T-helper 9 cell (primary cell): Measurements from ENCODE around the gene GABBR2.

Source experiments
- DNase-seq: peaks from one replicate; pipeline ENCODE4 v3.0.0-alpha.2; 2020

The GABBR2 gene

DNA sequence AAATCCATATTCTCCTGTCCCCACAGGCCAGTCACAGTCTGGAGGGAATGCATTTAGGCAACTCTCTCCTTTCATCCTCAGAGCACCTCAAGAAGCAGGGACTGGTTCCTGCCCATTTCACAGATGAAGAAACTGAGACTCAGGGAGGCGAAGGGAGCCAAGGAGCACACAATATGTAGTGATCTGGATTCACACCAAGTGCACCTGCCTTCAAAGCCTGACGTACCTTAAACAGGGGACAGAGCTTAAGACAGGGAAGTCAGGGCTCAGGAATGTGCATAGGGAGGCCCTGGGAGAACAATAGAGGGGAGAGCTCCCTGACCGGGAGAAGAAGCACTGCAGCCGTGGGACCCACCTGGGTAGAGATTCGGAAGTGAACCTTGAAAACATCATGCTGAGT is 83.0 kb downstream of the GABBR2 start:
- DNase-seq, result no peak

GRCh38 chr9:98619788-98620187 is 88.9 kb downstream of the GABBR2 start:
- no peak for DNase-seq

GRCh38 chr9:98615633-98616032 is 93.1 kb downstream of the GABBR2 start:
- no peak for DNase-seq

DNA sequence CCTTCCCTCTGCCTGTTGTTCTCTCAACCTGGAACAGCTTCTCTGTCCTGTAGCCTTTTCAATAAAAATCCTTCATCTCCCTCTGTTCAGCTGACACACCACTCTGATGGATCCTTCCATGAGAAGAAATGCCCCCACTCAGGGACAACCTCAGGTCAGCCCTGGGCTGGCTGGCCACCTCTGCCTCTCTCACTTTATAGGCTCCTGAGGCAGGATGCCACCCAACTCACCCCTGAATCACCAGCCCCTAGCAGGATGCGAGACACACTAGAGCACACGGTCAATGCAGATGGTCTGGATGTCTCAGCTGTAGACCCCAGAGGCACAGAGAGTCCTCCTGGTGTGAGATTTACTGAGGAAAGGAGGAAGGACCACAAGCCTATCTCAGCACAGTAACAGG is 93.8 kb downstream of the GABBR2 start:
- DNase-seq, result no peak

DNA sequence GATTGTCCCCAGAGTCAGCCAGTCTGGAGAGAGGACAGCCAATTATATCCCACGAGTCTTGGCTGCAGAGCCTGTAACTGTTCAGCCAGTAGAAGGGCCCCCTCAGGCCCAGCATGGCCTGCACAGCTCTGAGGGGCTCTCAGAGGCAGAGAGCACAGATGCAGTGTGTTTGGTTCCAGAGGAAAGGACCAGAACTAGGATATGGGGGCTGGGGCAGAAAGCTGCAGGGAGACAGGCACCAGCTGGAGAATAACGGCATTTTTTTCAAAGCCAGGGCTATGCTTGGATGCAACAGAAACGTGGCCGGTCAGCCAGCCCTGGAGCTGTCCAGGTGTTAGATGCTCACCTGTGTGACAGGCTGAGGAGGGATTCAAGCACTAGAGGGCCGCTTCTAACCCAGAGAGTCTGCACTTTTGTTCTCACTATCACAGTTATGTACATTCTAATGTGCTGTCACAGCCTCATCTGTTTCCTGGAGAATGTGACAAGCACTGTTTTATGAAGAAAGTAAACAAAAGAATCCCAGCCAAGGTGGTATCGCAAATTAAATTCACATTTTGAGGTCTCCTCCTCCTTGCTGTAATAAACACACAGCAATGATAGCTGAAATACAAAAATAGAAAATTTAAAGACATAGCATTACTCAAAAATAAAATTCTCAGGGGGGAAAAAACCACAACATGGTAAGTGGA is 96.5 kb downstream of the GABBR2 start:
- no peak for DNase-seq

DNA sequence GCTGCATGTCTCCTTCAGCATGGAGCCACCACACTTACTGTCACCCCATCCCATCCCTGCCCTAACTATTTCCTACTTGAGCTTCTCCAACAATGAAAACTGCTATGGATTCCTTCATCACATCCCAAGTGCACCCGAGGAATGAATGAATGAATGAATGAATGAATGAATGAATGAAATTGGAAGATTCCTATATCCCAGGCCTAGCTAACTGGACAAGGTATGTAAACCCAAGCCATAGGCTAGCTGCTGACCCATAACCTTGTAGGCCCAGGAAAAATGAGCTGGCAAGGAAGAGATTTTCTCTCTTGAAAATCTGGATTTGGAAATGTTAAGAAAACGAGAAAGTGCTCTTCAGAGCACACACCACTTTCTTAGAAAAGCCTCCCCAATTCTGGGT is 97.4 kb downstream of the GABBR2 start:
- no peak for DNase-seq

- no peak for DNase-seq
Observed at GRCh38 chr9:98610711-98611110, 98.0 kb downstream of the GABBR2 start.

GRCh38 chr9:98610211-98610610 is 98.5 kb downstream of the GABBR2 start:
- DNase-seq, result no peak

- no peak for DNase-seq
Observed at GRCh38 chr9:98609646-98610045, 99.1 kb downstream of the GABBR2 start.

DNA sequence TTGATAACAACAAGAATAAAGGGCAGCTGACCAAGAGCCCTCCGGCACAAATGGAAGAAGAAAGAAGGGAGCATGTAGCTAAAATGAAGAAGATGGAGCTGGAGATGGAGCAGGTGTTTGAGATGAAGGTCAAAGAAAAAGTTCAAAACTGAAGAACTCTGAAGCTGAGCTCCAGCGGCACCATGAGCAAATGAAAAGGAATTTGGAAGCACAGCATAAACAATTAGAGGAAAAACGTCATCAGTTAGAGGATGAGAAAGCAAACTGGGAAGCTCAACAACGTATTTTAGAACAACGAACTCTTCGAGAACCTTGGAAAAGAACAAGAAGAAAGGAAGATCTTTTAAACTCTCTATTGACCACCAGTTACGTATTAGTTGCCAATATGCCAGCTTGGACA is 100.9 kb downstream of the GABBR2 start:
- no peak for DNase-seq

DNA sequence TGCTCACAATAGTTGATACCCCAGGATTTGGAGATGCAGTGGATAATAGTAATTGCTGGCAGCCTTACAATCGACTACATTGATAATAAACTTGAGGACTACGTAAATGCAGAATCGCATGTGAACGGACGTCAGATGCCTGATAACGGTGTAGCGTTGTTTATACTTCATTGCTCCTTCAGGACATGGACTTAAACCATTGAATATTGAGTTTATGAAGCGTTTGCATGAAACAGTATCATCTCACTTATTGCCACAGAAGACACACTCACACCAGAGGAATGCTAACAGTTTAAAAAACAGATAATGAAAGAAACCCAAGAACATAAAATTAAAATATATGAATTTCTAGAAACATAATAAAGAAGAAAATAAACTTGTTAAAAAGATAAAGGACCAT is 101.6 kb downstream of the GABBR2 start:
- DNase-seq, result no peak

DNA sequence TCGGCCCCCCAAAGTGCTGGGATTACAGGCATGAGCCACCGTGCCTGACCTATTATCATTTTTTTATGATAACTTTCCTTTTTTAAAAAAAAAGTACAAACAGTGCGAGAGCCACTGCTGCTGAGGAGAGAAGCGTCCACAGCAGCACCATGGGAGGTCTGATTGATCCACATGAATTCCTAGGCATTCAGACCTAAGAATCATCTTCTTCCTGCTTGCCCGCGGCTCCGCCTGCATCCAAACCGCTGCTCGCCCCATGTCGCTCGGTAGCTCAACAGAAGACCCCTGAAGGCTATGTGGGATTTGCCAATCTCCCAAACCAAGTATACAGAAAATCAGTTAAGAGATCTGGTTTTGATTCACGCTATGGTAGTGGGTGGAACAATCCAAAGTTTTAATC is 102.0 kb downstream of the GABBR2 start:
- no peak for DNase-seq

- DNase-seq, result no peak
Observed at GRCh38 chr9:98605116-98605515, 103.6 kb downstream of the GABBR2 start.

DNA sequence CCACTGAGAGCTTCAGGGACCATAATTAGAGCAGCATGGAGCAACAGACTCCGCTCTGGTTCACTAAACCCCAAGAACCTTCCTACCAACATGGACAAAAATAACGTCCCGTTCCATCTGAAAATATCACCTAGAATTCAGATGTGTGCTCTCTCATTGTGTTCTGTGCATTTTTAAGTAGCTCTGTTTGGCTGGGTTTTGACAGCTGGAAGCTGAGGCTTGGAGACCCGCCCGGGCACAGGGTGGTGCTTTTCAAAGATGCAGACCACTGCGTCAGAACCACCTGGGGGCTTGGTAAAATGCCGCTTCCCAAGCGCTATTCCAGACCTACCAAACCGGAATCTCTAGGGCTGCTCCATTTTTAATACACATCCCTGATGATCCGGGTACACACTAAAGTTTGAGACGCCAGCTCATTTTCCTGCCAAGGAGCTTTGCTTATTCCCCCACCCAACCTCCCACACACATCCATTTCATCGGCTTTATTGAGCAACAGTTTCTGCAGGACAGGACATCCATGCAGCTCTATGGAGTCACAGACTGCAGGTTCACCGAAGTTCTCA is 104.8 kb downstream of the GABBR2 start:
- no peak for DNase-seq

GRCh38 chr9:98602839-98603500 is 105.8 kb downstream of the GABBR2 start:
- no peak for DNase-seq

DNA sequence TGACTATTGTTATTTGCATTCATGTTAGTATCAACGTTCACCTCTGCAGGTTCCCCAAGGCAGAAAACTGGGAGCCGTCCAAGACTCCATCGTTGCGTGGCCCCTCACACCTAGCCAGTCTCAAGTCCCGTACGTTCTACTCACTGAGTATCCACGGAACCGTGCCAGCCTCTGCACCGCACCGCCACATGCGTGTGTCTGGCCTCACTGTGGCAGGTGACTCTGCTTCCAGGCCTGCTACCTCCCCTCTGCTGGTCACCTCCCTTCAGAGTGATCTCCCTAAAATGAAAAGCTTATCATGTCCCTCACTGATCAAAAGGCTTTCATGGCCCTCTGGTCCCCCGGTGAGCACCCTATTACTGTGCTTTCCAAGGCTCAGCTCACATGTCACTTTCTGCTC is 108.1 kb downstream of the GABBR2 start:
- DNase-seq, result no peak

DNA sequence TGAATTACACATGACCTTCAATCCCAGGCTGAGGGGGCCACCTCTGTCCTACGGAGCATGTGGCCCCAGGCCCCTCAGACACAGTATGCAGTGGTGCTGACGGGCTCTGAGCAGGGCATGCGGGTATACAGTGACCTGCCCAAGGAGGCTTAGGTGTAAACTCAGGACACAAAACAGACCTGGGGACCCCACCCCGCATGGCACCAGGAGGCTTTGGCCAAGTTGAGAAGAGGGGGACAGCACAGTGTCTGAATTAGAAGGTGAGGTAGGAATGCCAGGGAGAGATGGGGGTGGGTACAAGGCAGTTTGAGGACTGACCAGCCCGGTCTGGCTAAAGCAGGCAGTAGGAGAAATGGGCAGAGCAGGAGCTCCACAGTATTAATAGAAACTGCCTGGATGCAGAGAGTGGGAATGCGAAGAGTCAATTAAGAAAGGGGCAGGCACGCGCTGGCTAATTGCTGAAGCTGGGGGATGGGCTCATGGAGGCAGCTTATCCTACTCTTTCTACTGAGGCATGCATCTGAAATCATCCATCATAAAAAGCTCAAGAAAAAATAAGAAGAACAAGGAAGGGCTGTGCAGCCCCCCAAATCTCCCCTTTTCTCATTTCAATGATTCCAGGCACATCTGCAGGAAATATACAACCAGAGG is 109.0 kb downstream of the GABBR2 start:
- DNase-seq, result no peak

GRCh38 chr9:98598861-98599260 is 109.9 kb downstream of the GABBR2 start:
- DNase-seq, result no peak

GRCh38 chr9:98597236-98597771 is 111.4 kb downstream of the GABBR2 start:
- DNase-seq, result no peak

- no peak for DNase-seq
Observed at GRCh38 chr9:98596486-98596885, 112.2 kb downstream of the GABBR2 start.

- DNase-seq, result no peak
Observed at GRCh38 chr9:98594546-98595160, 114.1 kb downstream of the GABBR2 start.

DNA sequence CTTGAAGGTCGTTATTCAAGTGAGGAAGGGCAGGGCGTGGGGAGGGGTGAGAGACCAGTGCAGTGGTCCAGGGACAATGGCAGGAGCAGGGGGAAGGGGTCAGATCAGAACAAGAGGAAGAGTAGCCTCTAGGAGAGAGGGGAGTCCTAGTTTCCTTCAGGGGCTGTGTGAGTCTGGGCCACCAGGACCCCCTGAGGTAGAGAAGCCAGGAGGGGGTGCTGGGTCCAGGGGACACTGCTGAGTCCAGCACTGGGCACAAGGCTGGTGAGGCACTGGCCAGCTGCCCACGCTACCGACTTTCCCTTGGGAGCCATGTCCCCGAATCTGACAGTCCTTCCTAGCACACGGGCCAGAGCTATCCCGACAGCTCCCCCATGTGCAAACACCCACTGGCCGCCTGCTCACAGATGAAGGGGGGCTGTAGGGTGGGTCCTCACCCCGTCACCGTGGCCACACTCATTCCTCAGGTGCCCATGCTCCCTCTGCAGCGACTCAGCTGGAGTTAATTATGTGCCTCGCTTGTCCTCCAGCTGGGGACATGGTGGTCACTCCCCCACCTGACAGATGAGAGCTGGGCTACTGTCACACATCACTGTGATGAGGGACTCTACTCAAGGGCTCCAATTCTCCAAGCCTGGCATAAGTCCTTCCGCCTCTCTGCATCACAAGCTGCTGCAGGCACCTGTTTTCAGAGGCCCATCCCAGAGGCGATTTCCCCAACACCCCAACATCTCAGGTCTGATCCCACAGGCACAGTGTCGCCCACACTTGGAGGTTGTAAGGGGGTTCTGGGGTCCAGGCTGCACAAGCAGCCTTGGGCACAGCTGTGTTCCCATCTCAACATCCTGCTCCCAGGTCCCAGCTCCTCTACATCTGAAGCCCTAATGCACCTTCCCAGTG is 115.1 kb downstream of the GABBR2 start:
- DNase-seq, result no peak
